SU-DHL-6 (cell line): Measurements from ENCODE around the gene GRIK2.

Source experiments
- H2AFZ ChIP-seq: fragments of 200-600 bp; sonication (generic); 2 replicates; pipeline ENCODE4 v1.6.1; 2014; ENCODE audit warnings: low read depth, mild to moderate bottlenecking, moderate library complexity, mixed read lengths, antibody characterized with exemption, low read length; ENCODE audit not compliant: severe bottlenecking
- H3F3A ChIP-seq: fragments of 200-600 bp; shearing (Covaris generic); 2 replicates; pipeline ENCODE4 v1.6.0; 2016; ENCODE audit warnings: antibody characterized with exemption, mild to moderate bottlenecking; ENCODE audit not compliant: insufficient read depth
- H3K27ac ChIP-seq: fragments of 200-600 bp; sonication (generic); 2 replicates; pipeline ENCODE4 v1.5.1; 2016; ENCODE audit warnings: low read depth, mild to moderate bottlenecking, low read length, moderate library complexity, mixed read lengths
- H3K27me3 ChIP-seq: fragments of 200-600 bp; sonication (generic), shearing (Covaris generic); 2 replicates; pipeline ENCODE4 v1.6.0; 2014; ENCODE audit warnings: mild to moderate bottlenecking, low read length
- H3K36me3 ChIP-seq: fragments of 200-600 bp; sonication (generic); 2 replicates; pipeline ENCODE4 v1.6.1; 2014; ENCODE audit warnings: mild to moderate bottlenecking, low read length, mixed read lengths
- H3K4me2 ChIP-seq: fragments of 300-600, 200-600 bp; shearing (Covaris generic), sonication (generic); 2 replicates; pipeline ENCODE4 v1.6.0; 2014; ENCODE audit warnings: low read length, low read depth, mild to moderate bottlenecking; ENCODE audit not compliant: poor library complexity, severe bottlenecking
- H3K4me3 ChIP-seq: fragments of 200-600 bp; sonication (generic); 2 replicates; pipeline ENCODE4 v1.5.1; 2014; ENCODE audit warnings: antibody characterized with exemption, low read length, mild to moderate bottlenecking, mixed read lengths; ENCODE audit not compliant: insufficient read depth, poor library complexity, severe bottlenecking
- H3K79me2 ChIP-seq: fragments of 200-600 bp; sonication (generic); 2 replicates; pipeline ENCODE4 v1.6.1; 2014; ENCODE audit warnings: mild to moderate bottlenecking, low read length, moderate library complexity; ENCODE audit not compliant: insufficient read depth
- H3K9ac ChIP-seq: fragments of 200-600 bp; sonication (generic); 2 replicates; pipeline ENCODE4 v1.7.0; 2014; ENCODE audit warnings: mild to moderate bottlenecking, low read length
- H3K9me2 ChIP-seq: fragments of 200-600 bp; sonication (generic); replicated peaks from 2 replicates; pipeline ENCODE4 v1.6.1; 2014; ENCODE audit warnings: low read length; ENCODE audit not compliant: insufficient read depth
- H3K9me3 ChIP-seq: fragments of 200-600 bp; sonication (generic); 2 replicates; pipeline ENCODE4 v1.6.1; 2014; ENCODE audit warnings: low read length, mixed read lengths; ENCODE audit not compliant: insufficient read depth
- H4K20me1 ChIP-seq: fragments of 200-600 bp; sonication (generic); 2 replicates; pipeline ENCODE4 v1.6.1; 2014; ENCODE audit warnings: low read depth, mild to moderate bottlenecking, antibody characterized with exemption, low read length, moderate library complexity, mixed read lengths
- CTCF ChIP-seq: fragments of 200-600 bp; sonication (generic); IDR thresholded peaks from one replicate; pipeline ENCODE4 v1.5.1; 2017; ENCODE audit warnings: antibody characterized with exemption, mild to moderate bottlenecking, low read length, moderate library complexity; ENCODE audit not compliant: insufficient read depth, poor library complexity, severe bottlenecking
- EZH2phosphoT487 ChIP-seq: fragments of 200-600 bp; sonication (generic), shearing (Covaris generic); conservative IDR thresholded peaks from 2 replicates; pipeline ENCODE4 v1.6.1; 2018; ENCODE audit warnings: mild to moderate bottlenecking, antibody characterized with exemption, low read length, moderate library complexity, mixed read lengths

Gene GRIK2

GRCh38 chr6:101760843-101761621, 367.5 kb downstream of the GRIK2 start:
- no peaks in the 10 kb centered on the region for H3K79me2 ChIP-seq
- H4K20me1 ChIP-seq = no peaks in the 10 kb centered on the region
- H3K27me3 ChIP-seq = no peaks in the 10 kb centered on the region
- no peaks in the 10 kb centered on the region for H3K9me2 ChIP-seq
- H3K9me3 ChIP-seq = no peaks in the 10 kb centered on the region
- no peaks in the 10 kb centered on the region for H3F3A ChIP-seq
- no peak overlapping the region for H3K9ac ChIP-seq
- no peak overlapping the region for H3K27ac ChIP-seq
- no peaks in the 10 kb centered on the region for H3K36me3 ChIP-seq
- no peak for TF ChIP-seq EZH2phosphoT487
- TF ChIP-seq CTCF = no peak
- H3K4me2 ChIP-seq = no peak overlapping the region
- no peak overlapping the region for H3K4me3 ChIP-seq
- H2AFZ ChIP-seq = no peak overlapping the region

- Histone ChIP-seq H3K9ac (no peak overlapping the region), H3K9me2 (no peaks in the 10 kb centered on the region), H2AFZ (no peak overlapping the region)
These were observed 369.3 kb downstream of the GRIK2 start for GRCh38 chr6:101762851-101763250.

GRCh38 chr6:101765281-101765680, 371.8 kb downstream of the GRIK2 start:
- H3K9ac ChIP-seq = no peak overlapping the region

More at GRCh38 chr6:101762851-101763250, 369.3 kb downstream of the GRIK2 start:
- Histone ChIP-seq H3K9me3 (no peaks in the 10 kb centered on the region), H3K79me2 (no peaks in the 10 kb centered on the region), H4K20me1 (no peaks in the 10 kb centered on the region), H3K27ac (no peak overlapping the region), H3K27me3 (no peaks in the 10 kb centered on the region), H3K4me3 (no peak overlapping the region), H3K36me3 (no peaks in the 10 kb centered on the region), H3F3A (no peaks in the 10 kb centered on the region), H3K4me2 (no peak overlapping the region)
- no peak for TF ChIP-seq CTCF
- TF ChIP-seq EZH2phosphoT487 = no peak

More at GRCh38 chr6:101765281-101765680, 371.8 kb downstream of the GRIK2 start:
- H3K36me3 ChIP-seq = no peaks in the 10 kb centered on the region
- no peak overlapping the region for H2AFZ ChIP-seq
- no peaks in the 10 kb centered on the region for H3K79me2 ChIP-seq
- H3K9me2 ChIP-seq = no peaks in the 10 kb centered on the region
- H3K27me3 ChIP-seq = no peaks in the 10 kb centered on the region
- H3K4me3 ChIP-seq = no peak overlapping the region
- H3K27ac ChIP-seq = no peak overlapping the region
- H4K20me1 ChIP-seq = no peaks in the 10 kb centered on the region
- no peaks in the 10 kb centered on the region for H3F3A ChIP-seq
- TF ChIP-seq CTCF (no peak), EZH2phosphoT487 (no peak)
- no peaks in the 10 kb centered on the region for H3K9me3 ChIP-seq
- H3K4me2 ChIP-seq = no peak overlapping the region
